ENCODE measurements around the gene DNAH5. TPM values are rescaled to one million over a fixed set of nuclear protein-coding genes. Genes with fewer than 3 reads are reported as not detected.

Gene DNAH5
- total RNA-seq, 1 donor from 2014 or later = not detected

DNA sequence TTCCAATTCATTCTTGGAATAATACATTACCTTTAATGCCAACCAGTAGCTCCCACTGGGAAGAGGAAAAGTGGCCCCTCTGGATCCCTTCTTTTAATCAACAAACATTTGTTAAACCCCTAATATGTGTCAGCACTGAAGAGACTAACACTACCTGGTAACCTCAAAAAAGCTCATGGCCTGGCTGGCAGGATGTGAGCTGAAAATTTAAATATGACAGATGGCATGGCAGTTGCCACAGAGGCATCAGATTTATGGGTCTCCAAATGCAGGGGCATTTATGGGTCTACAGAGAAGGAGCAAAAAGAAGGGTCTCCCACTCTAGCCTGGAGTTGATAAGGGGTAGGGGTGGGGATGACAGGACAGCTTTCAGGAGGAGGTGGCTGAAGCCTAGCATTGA, 12.5 kb downstream of the DNAH5 start:
- Mint-ChIP-seq H3K4me1 (no peaks in the 10 kb centered on the region), H3K4me3 (no peak overlapping the region), H3K27ac (no peak overlapping the region), H3K36me3 (ENCODE audit: low read depth) (no peaks in the 10 kb centered on the region), H3K27me3 (peaks cover 5% of the 10 kb centered on the region), H3K9me3 (peaks cover 11% of the 10 kb centered on the region)
- no peak for ATAC-seq (ENCODE audit: low read depth)
- intact Hi-C loops (cut with micrococcal nuclease) = no loop called here
- no peak for DNase-seq
- TF ChIP-seq, protein P1, sequence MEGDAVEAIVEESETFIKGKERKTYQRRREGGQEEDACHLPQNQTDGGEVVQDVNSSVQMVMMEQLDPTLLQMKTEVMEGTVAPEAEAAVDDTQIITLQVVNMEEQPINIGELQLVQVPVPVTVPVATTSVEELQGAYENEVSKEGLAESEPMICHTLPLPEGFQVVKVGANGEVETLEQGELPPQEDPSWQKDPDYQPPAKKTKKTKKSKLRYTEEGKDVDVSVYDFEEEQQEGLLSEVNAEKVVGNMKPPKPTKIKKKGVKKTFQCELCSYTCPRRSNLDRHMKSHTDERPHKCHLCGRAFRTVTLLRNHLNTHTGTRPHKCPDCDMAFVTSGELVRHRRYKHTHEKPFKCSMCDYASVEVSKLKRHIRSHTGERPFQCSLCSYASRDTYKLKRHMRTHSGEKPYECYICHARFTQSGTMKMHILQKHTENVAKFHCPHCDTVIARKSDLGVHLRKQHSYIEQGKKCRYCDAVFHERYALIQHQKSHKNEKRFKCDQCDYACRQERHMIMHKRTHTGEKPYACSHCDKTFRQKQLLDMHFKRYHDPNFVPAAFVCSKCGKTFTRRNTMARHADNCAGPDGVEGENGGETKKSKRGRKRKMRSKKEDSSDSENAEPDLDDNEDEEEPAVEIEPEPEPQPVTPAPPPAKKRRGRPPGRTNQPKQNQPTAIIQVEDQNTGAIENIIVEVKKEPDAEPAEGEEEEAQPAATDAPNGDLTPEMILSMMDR (IDR thresholded peaks at IDR 0.05) = no peak
- POLR2A ChIA-PET = no interaction called here
- CTCF ChIA-PET = no interaction called here

- Mint-ChIP-seq H3K9me3 (peaks cover 11% of the 10 kb centered on the region), H3K27ac (no peak overlapping the region), H3K4me3 (no peak overlapping the region), H3K36me3 (ENCODE audit: low read depth) (no peaks in the 10 kb centered on the region), H3K4me1 (no peaks in the 10 kb centered on the region), H3K27me3 (peaks cover 5% of the 10 kb centered on the region)
- POLR2A ChIA-PET = no interaction called here
- CTCF ChIA-PET = no interaction called here
- DNase-seq = no peak
- TF ChIP-seq, protein P1 (IDR thresholded peaks at IDR 0.05) = no peak
- intact Hi-C loops (cut with micrococcal nuclease) = no loop called here
- ATAC-seq (ENCODE audit: low read depth) = no peak
Measured at GRCh38 chr5:13930541-13931171, 13.8 kb downstream of the DNAH5 start.

DNA sequence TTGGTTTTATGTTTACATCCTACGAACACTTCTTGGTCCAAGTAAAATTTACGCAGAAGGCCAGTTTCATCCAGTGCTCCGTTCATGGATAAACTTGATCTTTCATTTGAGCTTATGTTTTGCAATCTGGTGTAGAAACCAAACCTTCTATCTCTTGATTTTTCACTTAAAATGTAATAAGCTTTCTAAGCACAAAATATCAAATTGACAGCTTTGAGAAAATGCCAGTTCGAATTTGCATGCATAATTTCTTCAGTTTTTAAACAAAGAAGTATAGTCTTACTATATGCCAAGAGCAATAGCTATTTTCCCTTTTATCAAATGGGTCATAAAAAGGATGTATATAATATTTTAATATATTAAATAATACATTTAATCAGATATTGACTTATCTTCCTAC, 17.8 kb downstream of the DNAH5 start:
- H3K27ac Mint-ChIP-seq = no peak overlapping the region
- CTCF ChIA-PET = no interaction called here
- intact Hi-C loops (cut with micrococcal nuclease) = no loop called here
- DNase-seq (no peak), ATAC-seq (ENCODE audit: low read depth) (no peak)
- no peaks in the 10 kb centered on the region for H3K9me3 Mint-ChIP-seq
- H3K27me3 Mint-ChIP-seq = peaks cover 9% of the 10 kb centered on the region
- H3K4me1 Mint-ChIP-seq = no peaks in the 10 kb centered on the region
- no peak overlapping the region for H3K4me3 Mint-ChIP-seq
- TF ChIP-seq, protein P1 (IDR thresholded peaks at IDR 0.05) = no peak
- H3K36me3 Mint-ChIP-seq (ENCODE audit: low read depth) = no peaks in the 10 kb centered on the region
- POLR2A ChIA-PET = no interaction called here

DNA sequence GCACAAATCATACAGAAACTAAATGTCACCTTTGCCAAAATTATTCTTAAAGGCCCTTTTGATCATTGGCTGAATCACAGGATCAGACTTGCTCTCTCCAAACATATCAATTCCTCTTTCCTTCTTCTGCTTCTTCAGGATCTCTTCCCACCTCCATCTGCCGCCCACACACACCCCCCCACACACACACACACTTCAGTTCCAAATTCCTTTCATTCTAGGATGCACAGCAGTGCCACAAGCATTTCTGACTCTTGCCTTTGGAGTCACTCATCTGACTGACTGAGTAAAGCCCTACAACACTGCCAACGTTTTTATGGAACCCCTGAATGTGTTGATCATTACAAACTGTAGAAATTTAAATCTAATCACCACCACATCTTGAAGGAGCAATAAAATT, 22.9 kb downstream of the DNAH5 start:
- ChIA-PET POLR2A (no interaction called here), CTCF (no interaction called here)
- Mint-ChIP-seq H3K27ac (no peak overlapping the region), H3K9me3 (no peaks in the 10 kb centered on the region), H3K4me3 (no peak overlapping the region), H3K36me3 (ENCODE audit: low read depth) (no peaks in the 10 kb centered on the region), H3K27me3 (peaks cover 6% of the 10 kb centered on the region), H3K4me1 (no peaks in the 10 kb centered on the region)
- TF ChIP-seq, protein P1 (IDR thresholded peaks at IDR 0.05) = no peak
- intact Hi-C loops (cut with micrococcal nuclease) = no loop called here
- DNase-seq = no peak
- no peak for ATAC-seq (ENCODE audit: low read depth)

GRCh38 chr5:13919786-13920185, 24.7 kb downstream of the DNAH5 start:
- intact Hi-C loops (cut with micrococcal nuclease) = no loop called here
- ChIA-PET CTCF (no interaction called here), POLR2A (no interaction called here)
- TF ChIP-seq, protein P1 (IDR thresholded peaks at IDR 0.05) = no peak
- H3K27me3 Mint-ChIP-seq = peaks cover 6% of the 10 kb centered on the region
- H3K4me1 Mint-ChIP-seq = no peaks in the 10 kb centered on the region
- DNase-seq (no peak), ATAC-seq (ENCODE audit: low read depth) (no peak)
- no peak overlapping the region for H3K27ac Mint-ChIP-seq
- no peaks in the 10 kb centered on the region for H3K9me3 Mint-ChIP-seq
- no peaks in the 10 kb centered on the region for H3K36me3 Mint-ChIP-seq (ENCODE audit: low read depth)
- no peak overlapping the region for H3K4me3 Mint-ChIP-seq

All from activated B cell treated with CpG ODN at 0.5 μM for 24 hours (primary cell).